Measurements from ENCODE around the gene VAT1L.

- TF ChIP-seq SP1 (IDR thresholded peaks at IDR 0.05), result no peak
- TF ChIP-seq CTCF (IDR thresholded peaks at IDR 0.05; ENCODE audit: low read depth, low read length, missing input control), result no peak
- TF ChIP-seq, protein P1, sequence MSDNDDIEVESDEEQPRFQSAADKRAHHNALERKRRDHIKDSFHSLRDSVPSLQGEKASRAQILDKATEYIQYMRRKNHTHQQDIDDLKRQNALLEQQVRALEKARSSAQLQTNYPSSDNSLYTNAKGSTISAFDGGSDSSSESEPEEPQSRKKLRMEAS (IDR thresholded peaks at IDR 0.05), result no peak
- no peak for TF ChIP-seq ZBTB33 (IDR thresholded peaks at IDR 0.05)
- TF ChIP-seq RXRA (IDR thresholded peaks at IDR 0.05), result no peak
- TF ChIP-seq FOXA1 (IDR thresholded peaks at IDR 0.05), result no peak
- TF ChIP-seq JUND (IDR thresholded peaks at IDR 0.05), result no peak
- no peak for TF ChIP-seq TAF1 (conservative IDR thresholded peaks at IDR 0.05)
- TF ChIP-seq REST (IDR thresholded peaks at IDR 0.05), result no peak
- TF ChIP-seq GABPA (IDR thresholded peaks at IDR 0.05 in 1 of 2, conservative IDR thresholded peaks at IDR 0.05 in 1 of 2), result no peak
- no peak for TF ChIP-seq HNF4G (IDR thresholded peaks at IDR 0.05)
These were observed 101.7 kb downstream of the VAT1L start for GRCh38 chr16:77890075-77890474.
